GM15510 (cell line): Measurements from ENCODE around the gene CYTL1.

Experiments used
- POLR2A ChIP-seq: IDR thresholded peaks from 3 replicates; pipeline ENCODE4 v1.6.1; 2011; ENCODE audit warnings: borderline replicate concordance; ENCODE audit not compliant: insufficient read length; ENCODE audit errors: extremely low read depth

Gene CYTL1

GRCh38 chr4:4992833-4993232 is 26.4 kb downstream of the CYTL1 start:
- TF ChIP-seq POLR2A, result no peak

- TF ChIP-seq POLR2A, result no peak
These were observed 27.6 kb downstream of the CYTL1 start for GRCh38 chr4:4991541-4992099.

DNA sequence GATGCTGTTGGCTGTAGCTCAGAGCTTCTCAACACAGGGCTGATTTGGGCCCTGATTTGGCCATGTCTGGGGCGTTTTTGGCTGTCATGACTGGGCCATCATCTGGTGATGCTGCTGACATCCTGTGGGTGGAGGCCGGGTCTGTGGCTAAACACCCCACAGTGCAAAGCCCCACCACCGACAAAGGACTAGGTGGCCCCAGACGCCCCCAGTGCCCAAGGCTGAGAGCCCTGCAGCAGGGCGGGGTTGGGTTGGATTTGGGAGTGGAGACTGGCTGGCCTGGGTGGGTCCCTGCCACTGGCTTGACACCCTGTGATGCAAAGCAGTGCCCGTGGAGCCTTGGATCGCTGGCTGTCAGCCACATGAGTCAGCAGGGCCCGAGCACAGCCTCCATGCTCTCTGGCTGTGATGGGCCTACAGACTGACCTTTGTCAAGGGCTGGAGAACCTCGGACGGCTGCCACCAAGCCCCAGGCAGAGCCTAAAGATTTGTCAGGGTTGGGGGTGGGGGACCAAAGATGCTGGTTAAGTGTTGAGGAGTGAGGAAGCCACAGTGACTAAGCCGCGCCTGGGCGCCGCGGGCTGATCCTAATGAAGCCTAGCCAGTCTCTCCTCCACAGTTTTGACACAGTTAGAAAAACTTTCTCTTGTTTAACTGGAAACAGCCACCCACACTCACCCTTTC is 28.3 kb downstream of the CYTL1 start:
- no peak for TF ChIP-seq POLR2A

GRCh38 chr4:4990329-4990728 is 28.9 kb downstream of the CYTL1 start:
- no peak for TF ChIP-seq POLR2A

DNA sequence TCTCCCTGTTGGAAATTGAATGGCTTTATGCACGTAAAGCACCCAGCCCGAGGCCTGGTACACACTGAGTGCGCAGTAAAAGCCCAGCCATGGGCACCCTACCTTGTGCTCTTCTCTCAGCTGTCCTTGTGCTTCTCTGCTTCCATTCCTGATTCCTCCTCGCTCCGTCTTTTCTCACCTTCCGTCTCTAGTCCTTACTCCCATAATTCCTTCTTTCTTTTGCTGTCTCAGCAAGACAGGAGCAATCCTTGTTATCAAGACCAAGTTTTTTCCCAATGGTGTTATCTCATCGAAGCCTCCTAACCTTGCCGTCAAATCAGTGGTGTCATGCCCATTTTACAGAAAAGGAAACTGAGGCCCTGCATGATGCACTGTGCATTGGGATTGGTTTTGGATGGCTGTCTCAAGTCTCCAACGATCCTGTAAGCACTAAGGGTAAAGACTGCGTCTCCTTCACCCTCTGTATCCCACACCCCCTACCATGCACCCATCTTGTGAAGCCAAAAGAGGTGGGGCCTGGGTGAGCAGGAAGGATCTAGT is 30.1 kb downstream of the CYTL1 start:
- TF ChIP-seq POLR2A, result no peak

DNA sequence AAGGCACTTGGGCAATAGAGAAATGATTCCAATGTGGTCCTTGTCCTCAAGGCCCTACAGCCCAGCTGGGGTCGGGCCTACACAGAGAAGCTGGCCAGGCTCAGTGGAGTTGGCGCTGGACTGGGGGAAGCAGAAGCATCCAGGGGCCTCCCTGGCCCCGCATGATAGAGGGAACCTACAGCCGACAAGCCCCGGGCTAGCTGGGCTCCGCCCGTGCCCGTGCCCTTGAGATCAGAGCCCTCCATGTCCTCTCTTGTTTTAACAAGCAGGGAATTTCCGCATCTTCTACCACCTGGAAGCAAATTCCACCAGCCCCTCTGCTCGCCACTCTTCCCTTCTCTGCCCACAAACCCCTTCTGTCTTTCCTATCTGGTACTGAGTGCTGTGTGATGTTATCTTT is 31.6 kb downstream of the CYTL1 start:
- TF ChIP-seq POLR2A, result no peak

- TF ChIP-seq POLR2A, result no peak
These were observed 32.4 kb downstream of the CYTL1 start for GRCh38 chr4:4986841-4987240.

- no peak for TF ChIP-seq POLR2A
These were observed 33.4 kb downstream of the CYTL1 start for GRCh38 chr4:4985844-4986243.

DNA sequence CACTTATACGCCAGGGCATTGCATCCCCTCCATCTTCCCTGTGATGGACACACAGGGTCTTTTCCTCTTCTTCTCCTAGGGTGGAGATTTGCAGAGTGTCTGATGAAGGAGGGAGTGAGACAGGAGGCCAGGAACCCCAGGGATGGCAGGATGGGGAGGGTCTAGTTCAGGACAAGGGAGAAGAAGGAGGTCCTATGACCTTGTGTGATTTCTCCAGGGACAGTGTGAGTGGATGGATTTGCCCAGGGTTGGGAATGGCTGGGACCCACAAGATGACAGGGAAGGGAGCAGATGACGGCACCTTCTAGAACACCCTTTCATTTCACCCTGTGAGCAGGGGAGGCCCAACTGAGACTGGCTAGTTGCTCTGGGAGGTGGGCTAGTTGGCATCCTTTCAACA is 34.2 kb downstream of the CYTL1 start:
- TF ChIP-seq POLR2A, result no peak

GRCh38 chr4:4984186-4984585 is 35.1 kb downstream of the CYTL1 start:
- TF ChIP-seq POLR2A, result no peak

DNA sequence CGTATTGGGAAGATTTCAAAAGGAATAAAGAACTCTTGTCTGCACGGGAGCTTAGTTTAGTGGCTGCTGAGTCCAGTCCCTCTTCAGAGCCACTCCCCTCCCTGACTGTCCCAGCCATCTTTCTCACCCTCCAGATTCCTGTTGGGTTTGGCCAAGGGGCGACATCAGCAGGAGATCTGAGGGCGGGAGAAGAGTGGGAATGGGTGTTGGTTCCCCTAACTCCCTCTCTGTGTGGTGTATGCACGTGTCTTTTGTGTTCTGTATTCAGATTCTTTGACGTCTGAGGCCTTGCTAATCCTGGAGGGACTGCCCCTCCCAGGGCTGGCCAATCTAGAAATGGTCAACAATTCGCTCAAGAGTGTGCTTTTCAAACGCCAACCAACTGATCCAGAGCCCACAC is 37.4 kb downstream of the CYTL1 start:
- TF ChIP-seq POLR2A, result no peak

GRCh38 chr4:4981427-4981826 is 37.8 kb downstream of the CYTL1 start:
- TF ChIP-seq POLR2A, result no peak

GRCh38 chr4:4980621-4981230 is 38.5 kb downstream of the CYTL1 start:
- TF ChIP-seq POLR2A, result no peak

- TF ChIP-seq POLR2A, result no peak
These were observed 39.3 kb downstream of the CYTL1 start for GRCh38 chr4:4979971-4980370.

DNA sequence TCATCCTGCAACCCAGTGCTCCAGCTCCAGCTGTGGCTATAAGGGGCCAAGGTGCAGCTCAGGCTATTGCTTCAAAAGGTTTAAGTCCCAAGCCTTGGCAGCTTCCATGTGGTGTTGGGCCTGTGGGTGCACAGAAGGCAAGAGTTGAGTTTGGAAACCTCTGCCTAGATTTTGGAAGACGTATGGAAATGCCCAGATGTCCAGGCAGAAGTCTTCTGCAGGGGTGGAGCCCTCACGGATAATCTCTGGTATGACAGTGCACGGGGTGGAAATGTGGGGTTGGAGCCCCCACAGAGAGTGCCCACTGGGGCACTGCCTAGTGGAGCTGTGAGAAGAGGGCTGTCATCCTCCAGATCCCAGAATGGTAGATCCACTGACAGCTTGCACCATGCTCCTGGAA is 44.5 kb downstream of the CYTL1 start:
- TF ChIP-seq POLR2A, result no peak

DNA sequence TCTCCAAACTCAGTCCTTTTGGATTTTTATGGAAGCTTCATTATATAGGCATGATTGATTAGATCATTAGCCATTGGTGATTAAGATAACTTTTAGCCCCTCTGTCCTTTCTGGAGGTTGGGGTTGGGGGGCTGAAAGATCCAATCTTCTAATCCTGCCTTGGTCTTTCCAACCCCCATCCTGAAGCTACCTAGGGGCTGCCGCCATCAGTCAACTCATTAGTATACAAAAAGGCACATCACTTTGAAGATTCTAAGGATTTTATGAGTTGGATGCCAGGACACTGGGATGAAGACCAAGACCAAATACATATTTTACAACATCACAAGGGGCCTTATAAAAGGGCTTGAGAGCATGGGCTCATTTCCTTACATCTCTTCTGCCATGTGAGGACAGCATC is 47.5 kb downstream of the CYTL1 start:
- no peak for TF ChIP-seq POLR2A
